ENCODE measurements around the gene ZNF468.
"Not testable (repeated sequence)": the region's sequence is repeated elsewhere in the genome, so short reads cannot be mapped to it uniquely, and the experiment has no call there.

Gene ZNF468

GRCh38 chr19:52825765-52826164, 31.7 kb downstream of the ZNF468 start:
- DNase-seq (ENCODE audit: low read depth in 3 of 3): no peak

- no peak for DNase-seq (ENCODE audit: low read depth in 3 of 3)
Measured at GRCh38 chr19:52823676-52824075, 33.7 kb downstream of the ZNF468 start.

- DNase-seq (ENCODE audit: low read depth in 3 of 3): peak; percentile 25 to 48 (median 40)
Measured at GRCh38 chr19:52821204-52821960, 36.0 kb downstream of the ZNF468 start, which contains the start of gene ZNF28. TSS of gene ZNF28 (minus strand) at chr19:52821633. CDS start at chr19:52817958, 3,675 bp downstream.

GRCh38 chr19:52820472-52821203, 36.8 kb downstream of the ZNF468 start:
- DNase-seq (ENCODE audit: low read depth in 3 of 3): peak in 2 of 3 donors; percentile 2 to 8

GRCh38 chr19:52809801-52810200, 47.6 kb downstream of the ZNF468 start:
- no peak for DNase-seq (ENCODE audit: low read depth in 3 of 3)

- DNase-seq (ENCODE audit: low read depth in 3 of 3): not testable (repeated sequence)
Measured at GRCh38 chr19:52799950-52800640, 57.3 kb downstream of the ZNF468 start.

GRCh38 chr19:52789440-52789839, 68.0 kb downstream of the ZNF468 start:
- DNase-seq (ENCODE audit: low read depth in 3 of 3): no peak

Measured in stimulated activated CD4-positive, alpha-beta T cell treated with anti-CD3 and anti-CD28 coated beads, TNF-alpha, amount 100 ng/mL, for 48 hours (primary cell).